GM20431 (cell line): ENCODE data around the gene PAQR5.
"Not testable (repeated sequence)": the region's sequence is repeated elsewhere in the genome, so short reads cannot be mapped to it uniquely, and the experiment has no call there.

Source experiments
- in situ Hi-C: fragments of 300-500 bp; cut with MseI, MboI; formaldehyde crosslinking; loops from one replicate; pipeline ENCODE4 v1.15.0; 2020; ENCODE audit warnings: low sequenced_read_pairs; ENCODE audit not compliant: unreplicated experiment

PAQR5 gene

DNA sequence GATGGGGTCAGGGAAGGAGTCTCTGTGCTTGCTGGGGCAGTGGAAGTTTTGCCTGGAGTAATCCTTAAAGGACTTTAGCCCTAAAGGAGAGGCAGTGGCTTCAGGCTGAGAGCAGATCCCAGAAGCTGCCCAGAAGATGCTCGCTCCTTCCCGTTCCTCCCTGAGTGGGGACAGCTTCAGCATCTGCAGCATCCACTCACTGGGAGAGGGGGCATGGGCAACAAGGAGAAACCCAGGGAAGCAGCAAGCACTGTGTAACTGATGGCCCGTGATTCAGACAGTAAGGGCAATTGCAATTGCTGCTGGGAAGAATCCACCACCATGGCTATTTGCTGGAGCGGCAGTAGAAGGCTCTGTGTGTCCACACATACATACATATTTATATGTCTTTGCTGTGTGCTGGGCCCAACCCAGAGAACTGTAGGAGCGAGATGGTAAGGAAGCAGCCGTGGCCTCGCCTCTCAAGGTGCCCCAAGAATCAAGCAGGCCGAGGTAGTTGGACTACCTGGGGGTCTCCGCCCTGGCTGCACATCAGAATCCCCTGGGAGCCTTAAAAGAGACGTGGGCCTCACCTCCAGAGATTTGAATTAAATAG, 5.8 kb upstream of the PAQR5 start:
- in situ Hi-C loops, result no loop called here

DNA sequence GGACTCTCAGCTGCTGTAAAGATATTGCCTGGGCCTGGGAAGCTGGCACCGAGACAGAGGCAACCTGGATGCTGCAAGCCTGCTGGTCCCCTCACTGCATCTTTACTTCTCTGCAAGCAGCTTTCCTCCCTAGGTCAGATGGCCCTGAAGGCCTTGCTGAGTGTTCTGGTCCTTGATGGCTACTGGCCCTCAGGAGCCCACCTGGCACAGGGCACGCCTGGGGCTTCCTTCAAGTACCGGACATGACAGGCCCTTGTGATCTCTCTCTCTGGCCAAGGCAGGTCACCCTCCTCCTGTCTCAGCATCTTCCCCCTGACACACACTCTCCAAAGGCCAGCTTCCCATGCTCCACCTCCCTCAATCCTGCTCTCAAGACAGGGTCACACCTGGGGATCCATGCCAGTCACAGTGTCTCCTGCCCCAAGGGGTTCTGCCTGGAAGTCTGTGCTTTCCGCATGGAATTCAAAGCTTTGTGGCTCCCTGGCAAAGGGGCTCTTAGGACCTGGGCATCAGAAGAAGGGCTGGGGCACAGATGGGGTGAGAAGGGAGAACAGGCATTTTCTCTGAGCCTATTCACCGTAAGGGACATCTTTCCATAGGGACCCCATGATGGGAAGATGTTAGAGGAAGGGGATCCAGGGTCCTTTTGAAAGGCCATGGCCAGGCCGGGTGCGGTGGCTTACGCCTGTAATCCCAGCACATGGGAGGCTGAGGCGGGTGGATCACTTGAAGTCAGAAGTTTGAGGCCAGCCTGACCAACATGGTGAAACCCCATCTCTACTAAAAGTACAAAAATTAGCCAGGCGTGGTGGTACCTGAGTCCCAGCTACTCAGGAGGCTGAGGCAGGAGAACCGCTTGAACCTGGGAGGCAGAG, 4.7 kb upstream of the PAQR5 start:
- in situ Hi-C loops, result no loop called here

DNA sequence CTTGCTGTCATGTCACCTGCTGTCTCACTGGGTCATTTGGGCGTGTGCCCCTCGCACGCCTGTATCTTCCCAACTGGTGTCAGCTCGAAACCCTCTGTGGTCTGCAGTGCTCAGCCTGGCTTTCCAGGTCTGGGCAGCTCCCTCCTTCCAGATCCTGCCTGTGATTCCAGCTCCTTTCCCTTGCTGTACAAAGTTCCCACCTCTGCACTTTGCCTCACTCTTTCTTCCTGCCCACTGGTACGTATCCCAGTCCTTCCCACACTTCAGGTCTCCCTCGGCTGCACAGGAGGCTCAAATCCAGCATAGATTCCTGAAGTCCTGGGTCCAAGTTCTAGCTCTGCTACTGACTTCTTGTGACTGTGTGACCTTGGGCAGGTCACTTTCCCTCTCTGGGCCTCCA, 2.1 kb upstream of the PAQR5 start:
- in situ Hi-C loops, result no loop called here

DNA sequence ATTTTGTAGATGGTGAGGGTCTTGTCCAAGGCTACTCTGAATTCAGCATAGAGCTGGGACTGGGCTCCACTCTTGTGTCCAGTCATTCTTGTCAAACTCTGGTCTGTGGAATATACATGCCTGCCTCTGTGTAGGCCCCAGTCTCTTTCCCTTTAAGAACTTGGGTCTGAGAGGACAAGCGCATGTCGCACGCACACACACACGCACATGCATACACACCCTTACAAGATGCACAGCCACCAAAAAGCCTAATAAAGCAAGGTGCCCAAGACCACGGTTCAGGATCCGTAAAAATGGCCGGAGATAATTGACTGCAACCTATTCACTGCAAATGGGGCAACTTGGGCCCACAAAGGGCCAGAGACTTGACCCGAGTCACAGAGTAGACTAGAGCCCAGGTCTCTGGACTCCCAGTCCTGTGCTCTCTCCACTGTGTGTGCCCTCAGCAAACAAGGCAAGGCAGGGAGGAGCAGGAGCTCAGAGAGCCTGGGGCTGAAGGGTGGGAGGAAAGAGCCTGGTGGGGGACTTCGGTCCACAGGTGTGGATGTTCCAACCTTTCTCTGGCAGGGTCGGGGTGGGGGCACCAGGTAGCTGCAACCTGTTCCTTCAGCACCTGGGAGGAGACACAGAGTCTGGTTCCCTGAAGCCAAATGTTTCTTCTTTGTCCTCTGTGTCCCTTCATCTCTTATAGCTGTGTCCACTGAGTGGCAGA, 914 bp upstream of the PAQR5 start:
- in situ Hi-C loops, result no loop called here

DNA sequence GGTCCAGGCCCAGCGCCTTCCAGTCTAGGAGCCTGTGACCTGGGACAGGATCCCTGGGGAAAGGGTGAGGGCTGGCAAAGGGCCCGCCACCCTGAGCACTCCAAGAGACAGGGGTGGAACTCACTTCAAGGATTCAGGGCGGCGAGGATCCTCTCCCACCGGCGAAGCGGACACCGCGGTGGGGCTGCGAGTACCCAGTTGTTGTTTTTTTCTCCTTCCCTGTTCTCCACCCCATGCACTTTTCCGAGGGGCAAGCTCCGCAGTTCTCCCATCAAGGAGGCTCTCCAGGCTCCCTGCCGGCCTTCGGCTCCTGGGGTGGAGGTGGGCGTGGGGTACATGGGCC, 387 bp upstream of the PAQR5 start:
- in situ Hi-C loops, result no loop called here

DNA sequence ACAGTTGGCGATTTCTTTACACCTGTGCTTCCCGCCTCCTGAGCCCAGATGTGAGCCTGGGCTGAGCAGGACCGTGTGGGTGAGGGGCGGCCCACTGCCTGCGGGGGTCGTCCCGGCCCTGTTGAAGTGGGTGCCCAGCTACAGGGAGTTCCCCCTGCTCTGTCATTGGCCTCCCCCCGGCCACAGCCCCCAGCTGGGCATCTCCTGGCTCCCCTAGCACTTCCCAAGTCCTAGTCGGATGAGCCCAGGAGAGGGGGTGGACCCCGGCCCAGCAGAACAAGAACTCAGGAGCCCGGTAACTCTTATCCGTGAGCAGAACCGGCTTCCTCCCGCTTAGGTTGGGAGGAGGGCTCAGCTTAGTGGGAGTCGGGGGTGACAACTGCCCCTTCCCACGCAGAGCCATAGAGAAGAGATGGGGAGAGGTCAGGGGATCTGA, 757 bp downstream of the PAQR5 start:
- in situ Hi-C loops, result no loop called here

DNA sequence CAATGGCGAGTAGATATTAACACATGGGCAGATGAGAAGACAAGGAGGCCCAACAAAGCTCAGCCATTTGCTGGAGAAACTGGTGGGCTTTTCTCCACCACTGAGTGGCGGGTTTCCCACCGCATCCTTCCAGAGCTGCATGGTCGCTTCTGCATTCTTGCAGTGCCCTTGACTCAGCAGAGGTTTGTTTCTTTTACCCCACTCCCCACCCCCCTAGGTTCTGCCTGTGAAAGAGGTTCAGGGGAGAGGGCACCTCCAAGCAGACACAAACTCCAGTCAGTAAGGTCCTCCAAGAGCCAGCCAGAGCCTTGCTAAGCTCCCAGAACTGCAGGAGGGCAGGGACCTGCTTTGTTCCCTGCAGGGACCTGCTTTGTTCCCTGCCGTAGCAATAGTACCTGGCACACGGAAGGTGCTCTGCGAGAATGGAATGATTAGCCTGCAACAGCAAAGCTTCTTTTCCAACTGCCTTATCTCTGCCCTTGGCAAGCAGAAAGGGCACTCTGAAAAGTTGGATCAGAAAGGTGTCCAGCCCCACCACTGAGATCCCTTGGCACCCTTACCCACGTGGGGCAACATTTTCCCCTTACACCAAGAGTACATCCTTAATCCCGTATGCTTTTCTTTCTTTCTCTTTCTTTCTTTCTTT, 1.4 kb downstream of the PAQR5 start:
- in situ Hi-C loops, result no loop called here

DNA sequence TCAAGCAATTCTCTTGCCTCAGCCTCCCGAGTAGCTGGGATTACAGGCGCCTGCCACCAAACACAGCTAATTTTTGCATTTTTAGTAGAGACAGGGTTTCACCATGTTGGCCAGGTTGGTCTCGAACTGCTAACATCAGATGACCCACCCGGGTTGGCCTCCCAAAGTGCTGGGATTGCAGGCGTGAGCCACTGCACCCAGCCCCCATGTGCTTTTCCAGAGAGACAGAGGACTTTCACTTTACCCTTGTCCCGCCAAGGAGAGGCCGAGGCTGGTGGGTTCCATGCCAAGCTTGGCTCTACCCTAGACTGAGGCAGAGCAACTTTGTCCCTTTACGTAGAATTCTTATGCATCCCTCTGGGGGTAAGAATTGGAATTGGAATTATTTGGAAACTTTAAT, 2.4 kb downstream of the PAQR5 start:
- in situ Hi-C loops, result not testable (repeated sequence)

DNA sequence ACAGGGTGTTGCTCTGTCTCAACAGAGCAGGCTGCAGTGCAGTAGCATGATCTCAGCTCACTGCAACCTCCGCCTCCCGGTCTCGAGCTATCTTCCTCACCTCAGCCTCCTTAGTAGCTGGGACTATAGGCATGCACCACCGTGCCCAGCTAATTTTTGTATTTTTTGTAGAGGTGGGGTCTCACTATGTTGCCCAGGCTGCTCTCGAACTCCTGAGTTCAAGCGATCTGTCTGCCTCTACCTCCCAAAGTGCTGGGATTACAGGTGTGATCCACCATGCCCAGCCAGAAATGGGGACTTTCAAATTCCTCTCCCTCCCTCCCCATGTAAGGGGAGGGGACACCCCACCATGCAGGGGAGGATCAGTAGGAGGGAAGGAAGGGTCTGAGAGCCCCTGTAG, 3.4 kb downstream of the PAQR5 start:
- in situ Hi-C loops, result not testable (repeated sequence)

DNA sequence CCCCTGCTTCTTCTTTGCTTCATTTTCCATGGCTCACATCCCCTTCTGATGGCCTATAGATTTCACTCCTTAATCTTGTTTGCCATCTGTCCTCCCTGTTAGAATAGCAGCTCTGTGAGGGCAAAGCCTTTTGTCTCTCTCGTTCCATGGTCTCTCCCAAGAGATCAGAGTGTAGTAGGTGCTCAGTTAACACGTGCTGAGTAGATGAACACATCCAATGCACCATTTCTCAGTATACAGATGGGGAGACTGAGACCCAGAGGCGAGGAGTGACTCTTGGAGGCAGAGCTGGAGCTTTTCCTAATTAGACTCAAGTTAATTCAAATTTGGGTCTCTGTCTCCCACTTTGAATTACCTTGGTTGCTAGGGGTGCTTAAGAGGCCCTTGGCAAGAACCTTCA, 4.2 kb downstream of the PAQR5 start:
- in situ Hi-C loops, result no loop called here

DNA sequence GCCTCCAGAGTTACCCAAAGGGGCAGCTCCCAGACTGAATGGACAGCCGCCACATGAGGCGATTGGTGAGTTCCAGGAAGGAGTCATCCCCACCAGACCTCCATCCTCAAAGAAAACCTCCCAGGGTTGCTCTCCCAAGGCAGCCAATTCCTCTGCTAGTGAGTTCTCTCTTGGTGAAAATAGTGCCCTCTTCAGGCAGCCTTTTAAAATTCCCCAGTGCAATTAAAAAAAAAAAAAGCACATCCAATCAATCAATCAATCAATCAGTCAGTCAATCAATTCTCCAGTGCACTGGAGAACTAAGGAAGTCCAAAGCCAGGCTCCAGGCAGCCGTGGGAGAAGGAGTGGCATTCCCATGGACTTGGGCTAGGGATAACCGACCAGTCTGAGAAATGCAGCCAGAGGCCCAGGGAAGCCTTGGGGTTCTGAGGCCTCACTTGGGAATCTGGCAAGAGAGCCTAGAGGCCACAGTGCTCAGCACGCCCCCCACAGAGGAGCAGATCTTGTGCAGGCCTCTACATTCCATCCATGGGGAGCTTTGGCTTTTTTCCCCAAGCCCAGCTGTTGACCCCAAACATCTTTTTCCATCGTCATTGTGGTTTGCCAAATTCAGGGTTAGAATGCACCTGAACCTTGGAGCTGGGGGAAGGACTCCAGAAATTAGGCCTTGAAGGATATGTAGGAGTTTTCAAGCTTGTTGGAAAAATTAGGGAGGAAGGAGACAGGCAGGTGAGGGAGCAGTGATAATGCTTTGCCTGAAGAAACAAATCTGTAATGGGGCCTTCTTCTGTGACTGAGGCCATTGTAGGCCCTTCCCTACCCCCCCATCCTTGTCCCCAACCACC, 4.8 kb downstream of the PAQR5 start:
- in situ Hi-C loops, result no loop called here

DNA sequence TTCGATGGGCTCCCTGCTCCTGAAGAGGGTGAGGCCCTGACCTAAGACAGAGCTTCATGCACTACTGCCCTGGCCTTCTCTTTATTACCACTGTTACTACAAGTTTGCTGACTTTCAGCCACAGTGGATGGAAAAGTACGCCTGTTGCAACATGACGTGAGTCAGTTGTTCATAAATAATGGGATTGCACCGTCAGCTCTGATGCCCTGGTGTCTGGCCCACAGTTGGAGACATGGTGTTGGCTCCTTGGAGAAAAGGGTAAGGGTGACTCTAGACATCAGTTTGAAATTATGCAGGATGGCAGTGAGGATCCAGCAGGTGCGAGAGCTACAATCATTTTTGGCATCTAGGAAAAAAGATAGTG, 5.5 kb downstream of the PAQR5 start:
- in situ Hi-C loops, result no loop called here

DNA sequence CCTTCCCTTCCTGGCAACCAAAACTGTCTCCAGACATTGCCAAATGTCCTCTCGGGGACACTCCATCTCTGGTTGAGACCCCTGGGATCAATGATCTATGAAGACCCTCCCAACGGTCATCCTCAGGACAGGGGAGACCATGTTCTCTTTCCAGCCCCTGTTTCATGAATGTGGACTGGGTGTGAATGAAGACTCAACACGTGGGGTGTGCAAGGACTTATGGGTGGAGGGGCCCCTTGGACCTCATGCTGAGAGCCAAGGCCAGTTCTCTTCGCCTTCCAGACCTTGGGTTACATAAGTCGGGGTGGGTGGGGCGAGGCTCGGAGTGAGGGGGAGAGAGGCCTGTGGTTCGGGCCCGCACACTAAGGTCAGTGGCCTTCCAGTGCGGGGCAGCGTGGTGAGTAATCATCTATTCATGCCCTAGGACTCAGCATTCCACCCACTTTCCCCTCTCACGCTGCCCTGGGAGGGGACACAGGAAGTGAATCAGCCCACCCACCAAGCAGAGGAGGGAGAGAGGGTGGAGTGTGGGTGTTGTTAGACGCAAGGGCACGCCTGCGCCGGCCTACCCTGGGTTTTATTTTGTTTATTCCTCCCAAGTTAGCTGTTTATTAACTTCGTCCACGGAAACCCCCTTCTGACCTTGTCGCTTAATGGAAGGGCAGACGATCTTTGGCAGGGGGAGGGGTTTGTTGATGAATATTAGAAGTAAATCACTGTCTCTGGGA, 6.7 kb downstream of the PAQR5 start:
- in situ Hi-C loops, result no loop called here

DNA sequence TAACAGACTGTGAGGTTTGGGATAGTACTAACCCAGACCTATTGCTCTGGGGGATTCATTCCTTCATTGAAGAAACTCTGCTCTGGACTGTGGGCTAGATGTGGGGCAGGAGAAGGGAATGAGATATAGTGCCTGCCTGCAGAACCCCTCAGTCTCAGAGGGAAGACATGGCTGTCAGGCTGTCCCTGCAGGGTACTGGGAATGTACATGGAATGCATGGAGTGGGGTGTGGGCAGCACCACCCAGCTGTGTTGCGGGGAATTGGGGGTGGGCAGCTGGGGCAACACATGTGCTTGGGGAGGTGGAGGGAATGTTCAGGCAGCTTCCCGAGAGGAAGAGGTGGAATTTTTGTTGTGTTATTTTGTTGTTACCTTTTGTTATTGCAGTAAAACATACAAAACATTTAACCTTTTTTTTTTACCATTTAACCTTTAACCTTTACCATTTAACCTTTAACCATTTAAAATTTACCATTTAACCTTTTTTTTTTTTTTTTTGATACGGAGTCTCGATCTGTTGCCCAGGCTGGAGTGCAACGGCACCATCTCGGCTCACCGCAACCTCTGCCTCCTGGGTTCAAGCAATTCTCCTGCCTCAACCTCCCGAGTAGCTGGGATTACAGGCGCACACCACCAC, 7.3 kb downstream of the PAQR5 start:
- in situ Hi-C loops, result no loop called here

DNA sequence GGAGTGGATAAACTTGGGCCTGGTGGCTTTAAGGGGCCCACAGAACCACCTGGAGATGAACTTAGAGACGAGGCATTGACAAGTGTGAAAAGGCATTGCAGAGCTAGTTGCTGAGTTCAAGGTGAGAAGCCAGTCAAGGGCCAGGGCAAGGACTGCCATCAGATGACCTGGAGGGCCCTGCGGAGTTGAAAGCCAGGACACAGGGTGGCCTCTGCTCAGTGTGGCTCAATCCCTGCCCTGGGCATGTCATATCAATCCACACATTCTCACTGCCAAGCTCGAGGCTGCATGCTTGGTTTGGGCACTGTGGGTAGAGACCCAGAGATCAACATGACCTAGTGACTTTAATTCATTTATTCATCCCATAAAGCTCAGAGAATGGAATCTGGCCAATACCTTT, 9.2 kb downstream of the PAQR5 start:
- in situ Hi-C loops, result no loop called here

DNA sequence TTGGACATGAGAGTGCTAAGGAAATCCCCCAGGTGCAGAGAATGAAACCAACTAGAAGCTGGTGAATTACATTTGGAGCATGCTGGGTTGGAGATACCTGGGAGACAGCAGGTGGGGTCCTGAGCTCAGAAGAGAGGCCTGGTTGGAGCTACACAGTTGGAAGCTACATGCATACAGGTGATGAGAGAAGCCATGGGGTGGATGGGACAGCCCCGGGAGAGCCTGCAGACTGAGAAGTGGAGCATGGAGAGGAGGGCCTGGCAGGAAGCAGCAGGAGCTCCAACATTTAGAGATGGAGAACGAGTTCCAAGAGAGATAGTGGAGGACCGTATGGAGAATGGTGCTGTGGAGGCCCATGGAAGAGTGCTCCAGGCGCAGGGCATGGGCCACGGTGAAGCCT, 10.2 kb downstream of the PAQR5 start:
- in situ Hi-C loops, result no loop called here

DNA sequence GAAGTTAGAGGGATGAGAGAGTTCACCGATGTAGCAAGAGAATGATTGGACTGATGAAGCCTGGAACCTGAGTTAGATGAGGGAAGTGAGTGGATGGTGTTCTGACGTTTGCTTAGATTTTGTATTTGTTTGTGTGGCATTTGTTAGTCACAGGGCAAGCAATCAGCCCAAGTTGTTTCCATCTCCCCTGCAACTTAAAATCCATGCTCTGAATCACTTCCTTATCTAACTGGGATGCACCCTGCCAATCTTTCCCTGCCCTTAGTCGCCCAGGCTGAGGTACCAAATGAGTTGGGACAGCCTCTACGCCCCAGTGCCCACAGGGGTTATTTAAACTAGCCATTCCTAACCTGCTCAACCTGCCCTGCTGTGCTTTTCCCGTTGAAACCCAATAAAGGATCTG, 12.6 kb downstream of the PAQR5 start:
- in situ Hi-C loops, result no loop called here

DNA sequence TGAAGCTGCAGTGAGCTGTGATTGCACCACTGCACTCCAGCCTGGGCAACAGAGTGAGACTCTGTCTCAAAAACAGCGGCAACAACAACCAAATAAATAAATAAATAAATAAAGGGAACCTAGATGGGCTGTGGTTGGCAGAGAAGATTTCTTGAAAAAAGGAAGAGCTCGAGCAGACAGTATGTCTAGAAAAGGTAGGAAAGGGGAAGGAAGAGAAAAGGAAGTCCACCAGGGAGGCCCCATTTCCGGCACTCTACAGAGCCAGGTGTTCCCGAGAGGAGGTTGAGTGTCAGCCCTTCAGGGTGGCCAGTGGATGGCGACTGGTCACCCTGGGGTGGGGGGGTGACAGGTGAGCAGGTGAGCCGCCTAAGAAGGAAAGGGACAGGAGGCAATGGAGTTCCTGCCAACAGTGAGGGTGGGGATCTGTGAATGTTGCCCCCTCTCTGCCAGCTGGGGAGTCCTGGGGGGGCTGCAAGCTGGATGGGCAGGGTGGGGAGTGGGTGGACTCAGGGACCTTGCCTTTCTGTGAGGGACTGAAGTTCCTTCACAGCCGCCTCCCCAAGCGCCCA, 14.8 kb downstream of the PAQR5 start:
- in situ Hi-C loops, result no loop called here

DNA sequence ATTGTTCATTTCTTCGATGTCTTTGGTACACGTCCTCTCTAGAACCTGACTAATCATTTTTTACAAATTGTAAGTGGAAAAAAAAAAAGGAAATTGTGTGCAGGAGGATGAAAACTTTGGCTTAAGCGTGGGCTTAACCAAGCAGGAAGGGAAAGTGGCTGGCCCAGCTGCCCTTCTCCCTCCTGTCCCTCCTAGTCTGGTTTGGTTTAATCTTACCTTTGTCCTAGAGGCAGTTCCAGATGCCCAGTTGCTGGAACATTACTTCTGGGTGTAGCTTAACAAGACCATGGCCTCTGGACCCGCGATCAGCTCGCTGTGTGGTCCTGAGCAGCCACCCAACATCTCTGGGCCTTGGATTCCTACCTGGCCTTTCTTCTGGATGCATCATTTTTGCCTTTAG, 15.4 kb downstream of the PAQR5 start:
- in situ Hi-C loops, result no loop called here
